Chondrocyte (in vitro differentiated cells): ENCODE data around the gene ZMYND19. TPM values are rescaled to one million over a fixed set of nuclear protein-coding genes. Genes with fewer than 3 reads are reported as not detected.
"Not testable (repeated sequence)": the region's sequence is repeated elsewhere in the genome, so short reads cannot be mapped to it uniquely, and the experiment has no call there.

Source experiments
- DNase-seq: peaks from one replicate; pipeline ENCODE4 v3.0.0; 2021; ENCODE audit warnings: mixed read lengths, low spot score
- H3K27ac Mint-ChIP-seq: one replicate; pipeline ENCODE4 v1.8.0; 2021; ENCODE audit warnings: mild to moderate bottlenecking, moderate library complexity, mixed read lengths; ENCODE audit not compliant: unreplicated experiment
- H3K27me3 Mint-ChIP-seq: 2 replicates; pipeline ENCODE4 v1.8.0; 2021; ENCODE audit warnings: low read depth, mixed read lengths
- H3K36me3 Mint-ChIP-seq: 2 replicates; pipeline ENCODE4 v1.8.0; 2021; ENCODE audit warnings: low read depth, mixed read lengths
- H3K4me1 Mint-ChIP-seq: 2 replicates; pipeline ENCODE4 v1.8.0; 2021; ENCODE audit warnings: low read depth, mild to moderate bottlenecking, mixed read lengths
- H3K4me3 Mint-ChIP-seq: one replicate; pipeline ENCODE4 v1.8.0; 2021; ENCODE audit warnings: mild to moderate bottlenecking, moderate library complexity, mixed read lengths; ENCODE audit not compliant: unreplicated experiment
- H3K9me3 Mint-ChIP-seq: 2 replicates; pipeline ENCODE4 v1.8.0; 2021; ENCODE audit warnings: low read depth, mixed read lengths
- CTCF ChIP-seq: fragments of 200-600 bp; sonication (generic); IDR thresholded peaks from 2 replicates; pipeline ENCODE4 v1.5.0; 2021; ENCODE audit warnings: antibody characterized with exemption, mild to moderate bottlenecking, moderate library complexity
- total RNA-seq: library from RNA; stranded (reverse); gene quantifications from 3 replicates; pipeline ENCODE4 v1.2.1, GENCODE V29; 2021

Gene ZMYND19
- total RNA-seq, 1 donor from 2014 or later = 32.5 TPM

DNA sequence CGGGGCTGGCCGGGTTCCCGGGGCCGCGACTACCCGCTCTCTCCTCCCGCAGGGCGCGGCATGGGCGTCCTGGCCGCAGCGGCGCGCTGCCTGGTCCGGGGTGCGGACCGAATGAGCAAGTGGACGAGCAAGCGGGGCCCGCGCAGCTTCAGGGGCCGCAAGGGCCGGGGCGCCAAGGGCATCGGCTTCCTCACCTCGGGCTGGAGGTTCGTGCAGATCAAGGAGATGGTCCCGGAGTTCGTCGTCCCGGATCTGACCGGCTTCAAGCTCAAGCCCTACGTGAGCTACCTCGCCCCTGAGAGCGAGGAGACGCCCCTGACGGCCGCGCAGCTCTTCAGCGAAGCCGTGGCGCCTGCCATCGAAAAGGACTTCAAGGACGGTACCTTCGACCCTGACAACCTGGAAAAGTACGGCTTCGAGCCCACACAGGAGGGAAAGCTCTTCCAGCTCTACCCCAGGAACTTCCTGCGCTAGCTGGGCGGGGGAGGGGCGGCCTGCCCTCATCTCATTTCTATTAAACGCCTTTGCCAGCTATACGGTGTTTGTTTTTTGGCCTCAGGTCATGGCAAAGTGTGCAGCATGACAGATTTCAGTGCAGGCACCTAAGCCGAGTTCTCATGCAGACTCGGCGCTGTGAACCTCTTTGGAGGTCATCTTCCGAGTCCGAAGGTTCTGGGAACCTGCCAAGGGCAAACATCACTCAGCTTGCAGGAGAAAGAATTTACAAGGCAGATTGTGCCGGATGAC, 38.1 kb downstream of the ZMYND19 start:
- DNase-seq = no peak

GRCh38 chr9:137551264-137552021, 38.9 kb downstream of the ZMYND19 start, which contains the start of gene MRPL41:
Gene MRPL41, plus strand, starts transcription at chr9:137551879. Its CDS starts 203 bp downstream, at chr9:137552082.
- Mint-ChIP-seq H3K36me3 (peaks cover 13% of the 10 kb centered on the region), H3K27me3 (no peaks in the 10 kb centered on the region), H3K9me3 (no peaks in the 10 kb centered on the region), H3K4me1 (peaks cover 18% of the 10 kb centered on the region), H3K4me3 (peak within 1 kb of the TSS; percentile 81), H3K27ac (peak within 1 kb of the TSS; percentile 77)
- TF ChIP-seq CTCF = peak; percentile 75
- DNase-seq = no peak

More for the DNA sequence above, 38.1 kb downstream of the ZMYND19 start:
- Mint-ChIP-seq H3K27me3 (no peaks in the 10 kb centered on the region), H3K9me3 (no peaks in the 10 kb centered on the region), H3K27ac (peak overlapping the region; percentile 77), H3K4me3 (peak overlapping the region; percentile 81), H3K36me3 (peaks cover 13% of the 10 kb centered on the region), H3K4me1 (peaks cover 18% of the 10 kb centered on the region)
- TF ChIP-seq CTCF = no peak

- peaks cover 18% of the 10 kb centered on the region for H3K4me1 Mint-ChIP-seq
- peak overlapping the region; percentile 55 for H3K4me3 Mint-ChIP-seq
- not testable (repeated sequence) for H3K27ac Mint-ChIP-seq, H3K27me3 Mint-ChIP-seq, H3K9me3 Mint-ChIP-seq, DNase-seq
- peaks cover 10% of the 10 kb centered on the region for H3K36me3 Mint-ChIP-seq
These were observed 39.4 kb downstream of the ZMYND19 start for GRCh38 chr9:137550958-137551263.

DNA sequence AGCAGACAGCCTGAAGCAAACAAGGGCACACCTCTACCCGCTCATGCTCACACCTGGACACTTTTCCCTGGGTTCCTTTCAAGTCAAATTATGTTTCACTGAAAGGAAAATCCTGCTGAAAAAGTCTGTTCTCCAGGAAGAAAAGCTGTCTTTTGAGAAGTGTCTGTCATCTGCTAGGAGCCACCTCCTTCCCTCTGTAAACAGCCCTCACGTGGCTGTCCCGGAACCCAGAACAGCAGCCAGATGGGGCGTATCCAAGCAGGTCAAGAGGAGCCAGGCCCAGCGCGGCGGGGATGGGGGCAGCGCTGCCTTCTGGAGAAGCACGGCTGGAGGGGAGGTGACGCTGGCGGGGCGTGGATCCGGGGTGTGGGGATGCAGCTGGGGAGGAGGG, 40.1 kb downstream of the ZMYND19 start, which contains the start of gene PNPLA7:
Gene PNPLA7, minus strand, starts transcription at position 172 of the 391 bp plus-strand sequence. CDS start 205 bp downstream, outside the sequence.
- peaks cover 18% of the 10 kb centered on the region for H3K4me1 Mint-ChIP-seq
- H3K4me3 Mint-ChIP-seq = peak within 1 kb of the TSS; percentile 70
- no peak for DNase-seq
- no peaks in the 10 kb centered on the region for H3K9me3 Mint-ChIP-seq
- peaks cover 5% of the 10 kb centered on the region for H3K36me3 Mint-ChIP-seq
- no peaks in the 10 kb centered on the region for H3K27me3 Mint-ChIP-seq
- peak within 1 kb of the TSS; percentile 88 for H3K27ac Mint-ChIP-seq
- TF ChIP-seq CTCF = no peak

- Mint-ChIP-seq H3K27me3 (no peaks in the 10 kb centered on the region), H3K36me3 (no peaks in the 10 kb centered on the region), H3K9me3 (no peaks in the 10 kb centered on the region), H3K27ac (peak overlapping the region; percentile 34), H3K4me3 (no peak overlapping the region), H3K4me1 (peaks cover 15% of the 10 kb centered on the region)
- DNase-seq = no peak
- no peak for TF ChIP-seq CTCF
These were observed 42.4 kb downstream of the ZMYND19 start for GRCh38 chr9:137547687-137548543.
